IMR-90 (cell line): ENCODE measurements around the gene COL8A1. TPM values are rescaled to one million over a fixed set of nuclear protein-coding genes. Genes with fewer than 3 reads are reported as not detected.

ENCODE experiments used
- ATAC-seq: fragments of 200-7000 bp; cut with Tn5 transposase; 2 replicates; pipeline ENCODE4 v1.9.1; 2020; ENCODE audit warnings: low read depth, mild to moderate bottlenecking, moderate library complexity
- BruUV-seq: library from RNA; stranded (reverse); fragments of 400-500 nt; replicated peaks from 2 replicates; lab custom pipeline; 2021; lab: Mats Ljungman, UMichigan
- CTCF ChIA-PET: fragments of 300-600 bp; formaldehyde crosslinking; extraction: SDS; loops from one replicate; lab custom pipeline; 2021; ENCODE audit warnings: antibody characterized with exemption; lab: Yijun Ruan, JAX
- POLR2A ChIA-PET: fragments of 300-600 bp; sonication (Branson Sonifier 250); formaldehyde crosslinking; loops from one replicate; lab custom pipeline; 2022; ENCODE audit warnings: antibody characterized with exemption; ENCODE audit not compliant: unreplicated experiment; lab: Charles Lee
- DNase-seq: peaks from one replicate; pipeline ENCODE4 v3.0.0; 2013
- H2AFZ ChIP-seq: replicated peaks from 2 replicates; pipeline ENCODE3; 2013; ENCODE audit warnings: low read length, mild to moderate bottlenecking; ENCODE audit not compliant: poor library complexity
- H2AK5ac ChIP-seq: 2 replicates; pipeline ENCODE4 v1.6.1; 2013; ENCODE audit warnings: low read depth, low read length, inconsistent platforms
- H2AK9ac ChIP-seq: replicated peaks from 2 replicates; pipeline ENCODE3; 2013; ENCODE audit warnings: mild to moderate bottlenecking, low read depth, low read length, moderate library complexity; ENCODE audit not compliant: poor library complexity
- H2BK120ac ChIP-seq: 2 replicates; pipeline ENCODE4 v1.6.1; 2013; ENCODE audit warnings: low read depth, low read length, inconsistent platforms
- H2BK15ac ChIP-seq: 3 replicates; pipeline ENCODE4 v1.6.1; 2013; ENCODE audit warnings: low read depth, low read length, inconsistent platforms
- H2BK20ac ChIP-seq: 2 replicates; pipeline ENCODE4 v1.6.1; 2013; ENCODE audit warnings: low read depth, mild to moderate bottlenecking, inconsistent platforms, low read length, moderate library complexity
- H2BK5ac ChIP-seq: 2 replicates; pipeline ENCODE4 v1.6.1; 2013; ENCODE audit warnings: mild to moderate bottlenecking, low read depth, low read length, inconsistent platforms; ENCODE audit not compliant: poor library complexity, severe bottlenecking
- H3K14ac ChIP-seq: replicated peaks from 2 replicates; pipeline ENCODE4 v1.6.1; 2013; ENCODE audit warnings: low read depth, low read length, inconsistent platforms
- H3K18ac ChIP-seq: 2 replicates; pipeline ENCODE4 v1.6.1; 2013; ENCODE audit warnings: low read depth, low read length, control low read depth
- H3K23ac ChIP-seq: 2 replicates; pipeline ENCODE4 v1.6.1; 2013; ENCODE audit warnings: low read depth, low read length, inconsistent platforms
- H3K27ac ChIP-seq: 2 replicates; pipeline ENCODE4 v1.5.1; 2013; ENCODE audit warnings: mild to moderate bottlenecking, control low read depth, low read length; ENCODE audit not compliant: insufficient read depth
- H3K27me3 ChIP-seq: 2 replicates; pipeline ENCODE4 v1.6.1; 2013; ENCODE audit warnings: low read length; ENCODE audit not compliant: control insufficient read depth, insufficient read depth
- H3K36me3 ChIP-seq: 2 replicates; pipeline ENCODE4 v1.6.1; 2013; ENCODE audit warnings: low read length, mixed read lengths; ENCODE audit not compliant: control insufficient read depth, insufficient read depth
- H3K4ac ChIP-seq: 2 replicates; pipeline ENCODE4 v1.6.1; 2013; ENCODE audit warnings: low read depth, low read length, inconsistent platforms
- H3K4me1 ChIP-seq: 2 replicates; pipeline ENCODE4 v1.6.1; 2013; ENCODE audit warnings: low read length, mixed read lengths; ENCODE audit not compliant: control insufficient read depth, insufficient read depth
- H3K4me2 ChIP-seq: 2 replicates; pipeline ENCODE4 v1.6.1; 2013; ENCODE audit warnings: low read depth, mild to moderate bottlenecking, control low read depth, low read length, moderate library complexity
- H3K4me3 ChIP-seq: 2 replicates; pipeline ENCODE4 v1.5.1; 2013; ENCODE audit warnings: low read depth, mild to moderate bottlenecking, control low read depth, low read length, moderate library complexity; ENCODE audit not compliant: insufficient read depth
- H3K56ac ChIP-seq: 2 replicates; pipeline ENCODE4 v1.6.1; 2013; ENCODE audit warnings: low read length, inconsistent platforms; ENCODE audit not compliant: insufficient read depth; ENCODE audit errors: extremely low read depth
- H3K79me1 ChIP-seq, 2 experiments: 2 replicates each; pipeline ENCODE4 v1.6.1; 2013; ENCODE audit warnings: low read length in 2 of 2, inconsistent platforms in 1 of 2, low read depth in 1 of 2
- H3K9ac ChIP-seq: 2 replicates; pipeline ENCODE4 v1.6.1; 2013; ENCODE audit warnings: low read depth, low read length, control low read depth
- H3K9me1 ChIP-seq: 2 replicates; pipeline ENCODE4 v1.6.1; 2013; ENCODE audit warnings: low read length, inconsistent platforms; ENCODE audit not compliant: insufficient read depth
- H3K9me3 ChIP-seq: 2 replicates; pipeline ENCODE4 v1.6.1; 2013; ENCODE audit warnings: low read length; ENCODE audit not compliant: control insufficient read depth, insufficient read depth
- H4K20me1 ChIP-seq: 2 replicates; pipeline ENCODE4 v1.6.1; 2013; ENCODE audit warnings: low read length, inconsistent platforms; ENCODE audit not compliant: insufficient read depth
- H4K5ac ChIP-seq: 2 replicates; pipeline ENCODE4 v1.6.1; 2013; ENCODE audit warnings: mild to moderate bottlenecking, low read depth, low read length, control low read depth
- H4K8ac ChIP-seq, 2 experiments: 2 replicates each; pipeline ENCODE4 v1.6.1; 2013; ENCODE audit warnings: low read depth in 2 of 2, low read length in 2 of 2, control low read depth in 1 of 2, inconsistent platforms in 1 of 2
- H4K91ac ChIP-seq: 2 replicates; pipeline ENCODE4 v1.6.1; 2013; ENCODE audit warnings: low read depth, low read length, inconsistent platforms; ENCODE audit not compliant: insufficient read depth
- BHLHE40 ChIP-seq: fragments of 150-350 bp; IDR thresholded peaks from 2 replicates; pipeline ENCODE4 v1.6.1; 2016; ENCODE audit warnings: mild to moderate bottlenecking, low read depth, low read length
- CEBPB ChIP-seq: IDR thresholded peaks from 2 replicates; pipeline ENCODE4 v1.6.1; 2012; ENCODE audit warnings: low read depth, low read length, improper control_type of control experiment
- MAFK ChIP-seq: IDR thresholded peaks from 2 replicates; pipeline ENCODE4 v1.6.1; 2012; ENCODE audit warnings: low read depth, low read length, improper control_type of control experiment
- MAZ ChIP-seq: IDR thresholded peaks from 2 replicates; pipeline ENCODE4 v1.6.1; 2012; ENCODE audit warnings: low read depth, mild to moderate bottlenecking, low read length, improper control_type of control experiment, moderate library complexity, borderline replicate concordance
- MXI1 ChIP-seq: IDR thresholded peaks from 2 replicates; pipeline ENCODE4 v1.6.1; 2012; ENCODE audit warnings: low read depth, mild to moderate bottlenecking, low read length, moderate library complexity, borderline replicate concordance
- RAD21 ChIP-seq: IDR thresholded peaks from 2 replicates; pipeline ENCODE4 v1.6.1; 2012; ENCODE audit warnings: low read length, improper control_type of control experiment
- SMC3 ChIP-seq: fragments of 150-350 bp; IDR thresholded peaks from 2 replicates; pipeline ENCODE4 v1.6.1; 2016; ENCODE audit warnings: low read depth, mild to moderate bottlenecking, antibody characterized with exemption, low read length, moderate library complexity
- WGBS, 2 experiments: methylation state at CpG; one replicate each; pipeline versions ENCODE4 v1.1.5 to v1.1.7; 2013; ENCODE audit warnings: missing lambda C conversion rate in 2 of 2; ENCODE audit not compliant: insufficient read length in 1 of 2; ENCODE audit errors: extremely low coverage in 2 of 2; 5-methylcytosine and 5-hydroxymethylcytosine counted together
- dilution Hi-C: fragments of 300-500 bp; cut with HindIII; formaldehyde crosslinking; loops from one replicate; pipeline ENCODE4 v1.14.3; 2018; ENCODE audit warnings: low sequenced_read_pairs; ENCODE audit not compliant: unreplicated experiment
- in situ Hi-C: fragments of 300-500 bp; cut with MboI; formaldehyde crosslinking; loops from 3 replicates; pipeline ENCODE4 v1.14.3; 2019; ENCODE audit warnings: low sequenced_read_pairs, inconsistent platforms, mixed read lengths
- intact Hi-C: fragments of 100-400 bp; cut with micrococcal nuclease; formaldehyde crosslinking; loops from 2 replicates; pipeline ENCODE4 v1.10.0; 2022
- polyA plus RNA-seq, 3 experiments: library from polyadenylated mRNA; depleted of rRNA; stranded (reverse); fragments of >200 nt; gene quantifications; 2 replicates each; pipeline ENCODE4 v1.2.3, GENCODE V29; 2012; ENCODE audit warnings: low replicate concordance in 1 of 3
- total RNA-seq: library from RNA; depleted of rRNA; stranded (reverse); fragments of >200 nt; gene quantifications from 2 replicates; pipeline ENCODE4 v1.2.3, GENCODE V29; 2012
- TF ChIP-seq, protein P1 (sequence below): fragments of 150-350 bp; IDR thresholded peaks from 2 replicates; pipeline ENCODE4 v1.6.1; 2017; ENCODE audit warnings: mild to moderate bottlenecking, antibody characterized with exemption, low read length, low read depth
- TF ChIP-seq, protein P2 (sequence below): conservative IDR thresholded peaks from 2 replicates; pipeline ENCODE4 v1.5.1; 2012; ENCODE audit warnings: mild to moderate bottlenecking, low read depth, low read length, improper control_type of control experiment

The COL8A1 gene
- total and polyA plus RNA-seq, 2 of the 4 experiments (the other 2 are of a cell fraction), result 119 to 151 TPM

GRCh38 chr3:99842826-99843589 lies 204.6 kb downstream of the COL8A1 start:
- peak overlapping the region; percentile 93 for H2BK5ac ChIP-seq
- intact Hi-C loops, result loop anchor here (1.0 kb wide), 1 partner anchor 411 kb away; no protein-coding TSS in a partner anchor
- H2BK15ac ChIP-seq, result peak overlapping the region; percentile 61; the same call in 2 of the 3 replicates
- 0 out of 2 replicates have a peak, but pooled peaks cover 2% of the 10 kb centered on the region for H3K36me3 ChIP-seq
- in situ Hi-C loops, result loop anchor here (25.0 kb wide), 1 partner anchor 894 kb away; no protein-coding TSS in a partner anchor
- H3K4me1 ChIP-seq, result peaks cover 15% of the 10 kb centered on the region
- CTCF ChIA-PET, result interaction anchor here (0.6 to 2.5 kb wide), 12 partner anchors 9 to 642 kb away, joined by 3 to 16 read pairs (median 4); no protein-coding TSS in a partner anchor
- TF ChIP-seq, protein P1, sequence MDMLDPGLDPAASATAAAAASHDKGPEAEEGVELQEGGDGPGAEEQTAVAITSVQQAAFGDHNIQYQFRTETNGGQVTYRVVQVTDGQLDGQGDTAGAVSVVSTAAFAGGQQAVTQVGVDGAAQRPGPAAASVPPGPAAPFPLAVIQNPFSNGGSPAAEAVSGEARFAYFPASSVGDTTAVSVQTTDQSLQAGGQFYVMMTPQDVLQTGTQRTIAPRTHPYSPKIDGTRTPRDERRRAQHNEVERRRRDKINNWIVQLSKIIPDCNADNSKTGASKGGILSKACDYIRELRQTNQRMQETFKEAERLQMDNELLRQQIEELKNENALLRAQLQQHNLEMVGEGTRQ, result no peak
- TF ChIP-seq MXI1 (no peak), MAZ (no peak), MAFK (no peak), BHLHE40 (no peak), RAD21 (peak; percentile 80), CEBPB (no peak), SMC3 (peak; percentile 72)
- TF ChIP-seq, protein P2, sequence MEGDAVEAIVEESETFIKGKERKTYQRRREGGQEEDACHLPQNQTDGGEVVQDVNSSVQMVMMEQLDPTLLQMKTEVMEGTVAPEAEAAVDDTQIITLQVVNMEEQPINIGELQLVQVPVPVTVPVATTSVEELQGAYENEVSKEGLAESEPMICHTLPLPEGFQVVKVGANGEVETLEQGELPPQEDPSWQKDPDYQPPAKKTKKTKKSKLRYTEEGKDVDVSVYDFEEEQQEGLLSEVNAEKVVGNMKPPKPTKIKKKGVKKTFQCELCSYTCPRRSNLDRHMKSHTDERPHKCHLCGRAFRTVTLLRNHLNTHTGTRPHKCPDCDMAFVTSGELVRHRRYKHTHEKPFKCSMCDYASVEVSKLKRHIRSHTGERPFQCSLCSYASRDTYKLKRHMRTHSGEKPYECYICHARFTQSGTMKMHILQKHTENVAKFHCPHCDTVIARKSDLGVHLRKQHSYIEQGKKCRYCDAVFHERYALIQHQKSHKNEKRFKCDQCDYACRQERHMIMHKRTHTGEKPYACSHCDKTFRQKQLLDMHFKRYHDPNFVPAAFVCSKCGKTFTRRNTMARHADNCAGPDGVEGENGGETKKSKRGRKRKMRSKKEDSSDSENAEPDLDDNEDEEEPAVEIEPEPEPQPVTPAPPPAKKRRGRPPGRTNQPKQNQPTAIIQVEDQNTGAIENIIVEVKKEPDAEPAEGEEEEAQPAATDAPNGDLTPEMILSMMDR, result peak; percentile 83
- no peak overlapping the region for H2AK9ac ChIP-seq
- peak overlapping the region; percentile 73; the same call in 1 of the 2 replicates for H3K23ac ChIP-seq
- peak overlapping the region; percentile 85 for H2BK120ac ChIP-seq
- H3K4ac ChIP-seq, result peak overlapping the region; percentile 82
- no peak overlapping the region for H3K27ac ChIP-seq
- H4K8ac ChIP-seq, result peak overlapping the region in 1 of 2 experiments; percentile 71; a peak in 2 of 4 replicates
- no peak overlapping the region; the same call in 1 of the 2 replicates for H3K9ac ChIP-seq
- peak overlapping the region; percentile 45 for H4K91ac ChIP-seq
- POLR2A ChIA-PET, result interaction anchor here (0.6 to 1.0 kb wide), 3 partner anchors 27 to 240 kb away, joined by 3 to 4 read pairs (median 3); no protein-coding TSS in a partner anchor
- peak; percentile 73 for DNase-seq
- dilution Hi-C loops, result no loop called here
- no peak overlapping the region for H3K56ac ChIP-seq
- H3K9me1 ChIP-seq, result peaks cover 4% of the 10 kb centered on the region; the same call in 1 of the 2 replicates
- no TSS peak for BruUV-seq
- peak overlapping the region; percentile 81; the same call in 1 of the 2 replicates for H3K14ac ChIP-seq
- no CpG with 5 or more reads among the region's 2 CpGs for WGBS, 2 experiments
- ATAC-seq, result peak; percentile 82
- H2BK20ac ChIP-seq, result peak overlapping the region; percentile 76
- H3K4me3 ChIP-seq, result no peak overlapping the region
- H2AK5ac ChIP-seq, result peak overlapping the region; percentile 91
- H3K79me1 ChIP-seq, result peaks cover 17 to 58% of the 10 kb centered on the region in 2 experiments
- H2AFZ ChIP-seq, result no peak overlapping the region
- H3K18ac ChIP-seq, result peak overlapping the region; percentile 90; the same call in 1 of the 2 replicates
- no peaks in the 10 kb centered on the region for H3K9me3 ChIP-seq
- no peaks in the 10 kb centered on the region for H4K20me1 ChIP-seq
- H3K4me2 ChIP-seq, result peak overlapping the region; percentile 81; the same call in 1 of the 2 replicates
- no peaks in the 10 kb centered on the region for H3K27me3 ChIP-seq
- H4K5ac ChIP-seq, result peak overlapping the region; percentile 77
